Smooth muscle cell of the brain vasculature (primary cell): ENCODE data around the gene USP10.
A peak's percentile ranks its signal among the peaks of the same experiment; 100 is the strongest.

Experiments
- DNase-seq: peaks from one replicate; pipeline ENCODE4 v3.0.0-alpha.2; 2012; ENCODE audit warnings: low read depth, low spot score

Gene USP10

GRCh38 chr16:84768808-84769197 is 69.0 kb downstream of the USP10 start:
- DNase-seq = no peak

- DNase-seq = no peak
Measured at GRCh38 chr16:84769416-84769815, 69.6 kb downstream of the USP10 start.

GRCh38 chr16:84773312-84773711 is 73.5 kb downstream of the USP10 start:
- DNase-seq = no peak

- no peak for DNase-seq
Measured at GRCh38 chr16:84774810-84775209, 75.0 kb downstream of the USP10 start.

GRCh38 chr16:84775262-84775810 is 75.5 kb downstream of the USP10 start:
- no peak for DNase-seq

- DNase-seq = no peak
Measured at GRCh38 chr16:84777435-84777834, 77.6 kb downstream of the USP10 start.

- no peak for DNase-seq
Measured at GRCh38 chr16:84778720-84779119, 78.9 kb downstream of the USP10 start.

- DNase-seq = no peak
Measured at GRCh38 chr16:84780063-84780462, 80.3 kb downstream of the USP10 start.

- DNase-seq = no peak
Measured at GRCh38 chr16:84780544-84781376, 81.0 kb downstream of the USP10 start.

GRCh38 chr16:84782846-84783245 is 83.0 kb downstream of the USP10 start:
- no peak for DNase-seq

- no peak for DNase-seq
Measured at GRCh38 chr16:84785843-84786581, 86.2 kb downstream of the USP10 start.

GRCh38 chr16:84786605-84787262 is 86.9 kb downstream of the USP10 start:
- no peak for DNase-seq

- DNase-seq = no peak
Measured at GRCh38 chr16:84787263-84787622, 87.4 kb downstream of the USP10 start.

GRCh38 chr16:84788920-84789391 is 89.2 kb downstream of the USP10 start:
- no peak for DNase-seq

GRCh38 chr16:84789431-84789830 is 89.6 kb downstream of the USP10 start:
- DNase-seq = no peak

GRCh38 chr16:84790301-84790700 is 90.5 kb downstream of the USP10 start:
- DNase-seq = no peak

- no peak for DNase-seq
Measured at GRCh38 chr16:84791088-84791487, 91.3 kb downstream of the USP10 start.

GRCh38 chr16:84791501-84791900 is 91.7 kb downstream of the USP10 start:
- no peak for DNase-seq

GRCh38 chr16:84794186-84794585 is 94.4 kb downstream of the USP10 start:
- DNase-seq = no peak

- no peak for DNase-seq
Measured at GRCh38 chr16:84794626-84795025, 94.8 kb downstream of the USP10 start.

GRCh38 chr16:84795329-84796053 is 95.7 kb downstream of the USP10 start:
- peak; percentile 69 for DNase-seq
